WI38 (cell line): ENCODE data around the gene MAN1A1.

Experiments
- H3K4me3 ChIP-seq: 2 replicates; pipeline ENCODE4 v1.5.1; 2011; ENCODE audit warnings: low read depth, mild to moderate bottlenecking, control low read depth, low read length
- TF ChIP-seq, protein P1 (sequence below): IDR thresholded peaks from 2 replicates; pipeline ENCODE4 v1.5.1; 2012; ENCODE audit warnings: low read depth, mild to moderate bottlenecking, control low read depth, low read length

MAN1A1 gene

GRCh38 chr6:119256978-119257462 lies 92.5 kb downstream of the MAN1A1 start:
- H3K4me3 ChIP-seq = no peak overlapping the region
- TF ChIP-seq, protein P1, sequence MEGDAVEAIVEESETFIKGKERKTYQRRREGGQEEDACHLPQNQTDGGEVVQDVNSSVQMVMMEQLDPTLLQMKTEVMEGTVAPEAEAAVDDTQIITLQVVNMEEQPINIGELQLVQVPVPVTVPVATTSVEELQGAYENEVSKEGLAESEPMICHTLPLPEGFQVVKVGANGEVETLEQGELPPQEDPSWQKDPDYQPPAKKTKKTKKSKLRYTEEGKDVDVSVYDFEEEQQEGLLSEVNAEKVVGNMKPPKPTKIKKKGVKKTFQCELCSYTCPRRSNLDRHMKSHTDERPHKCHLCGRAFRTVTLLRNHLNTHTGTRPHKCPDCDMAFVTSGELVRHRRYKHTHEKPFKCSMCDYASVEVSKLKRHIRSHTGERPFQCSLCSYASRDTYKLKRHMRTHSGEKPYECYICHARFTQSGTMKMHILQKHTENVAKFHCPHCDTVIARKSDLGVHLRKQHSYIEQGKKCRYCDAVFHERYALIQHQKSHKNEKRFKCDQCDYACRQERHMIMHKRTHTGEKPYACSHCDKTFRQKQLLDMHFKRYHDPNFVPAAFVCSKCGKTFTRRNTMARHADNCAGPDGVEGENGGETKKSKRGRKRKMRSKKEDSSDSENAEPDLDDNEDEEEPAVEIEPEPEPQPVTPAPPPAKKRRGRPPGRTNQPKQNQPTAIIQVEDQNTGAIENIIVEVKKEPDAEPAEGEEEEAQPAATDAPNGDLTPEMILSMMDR = no peak

DNA sequence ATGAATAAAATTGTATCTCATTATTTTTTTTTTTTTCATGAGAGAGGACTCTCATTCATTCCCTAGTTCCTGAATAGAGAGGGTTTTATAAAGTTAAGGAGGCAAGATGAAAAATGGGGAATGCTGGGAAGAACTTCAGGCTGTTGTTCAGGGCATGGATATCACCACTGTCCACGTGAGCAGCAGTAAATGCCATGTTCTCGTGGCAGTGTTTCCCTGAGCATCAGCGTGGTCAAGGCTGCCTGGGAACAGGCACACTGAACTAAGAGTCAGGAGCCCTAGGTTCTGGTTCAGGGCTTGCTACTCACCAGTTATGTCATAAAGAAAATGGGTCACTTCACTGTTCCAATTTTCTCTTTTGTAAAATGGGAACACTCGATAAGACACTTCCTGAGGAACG lies 93.2 kb downstream of the MAN1A1 start:
- H3K4me3 ChIP-seq = no peak overlapping the region
- TF ChIP-seq, protein P1 = no peak

GRCh38 chr6:119255492-119255891 lies 94.1 kb downstream of the MAN1A1 start:
- TF ChIP-seq, protein P1 = no peak
- no peak overlapping the region for H3K4me3 ChIP-seq

GRCh38 chr6:119250036-119250435 lies 99.5 kb downstream of the MAN1A1 start:
- TF ChIP-seq, protein P1 = no peak
- H3K4me3 ChIP-seq = no peak overlapping the region

DNA sequence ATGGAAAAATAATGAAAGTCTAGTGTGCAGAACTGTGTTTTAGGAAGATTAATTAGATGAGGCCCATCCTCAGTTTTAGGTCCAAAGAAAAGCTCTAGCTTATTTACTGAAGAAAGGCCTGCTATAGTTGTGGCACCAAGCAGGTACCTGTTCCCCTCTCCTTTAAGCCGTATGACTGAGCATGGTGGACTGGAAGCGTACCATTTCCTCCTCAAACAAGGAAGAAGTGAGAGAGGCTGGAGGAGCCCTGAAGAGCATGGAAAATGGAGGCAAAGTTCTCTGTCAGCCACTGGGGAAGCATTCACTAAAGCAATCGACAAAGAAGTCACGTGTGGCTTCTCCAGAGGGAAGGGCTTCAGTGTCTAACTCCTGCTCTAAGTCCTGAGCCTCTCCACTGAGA lies 100.2 kb downstream of the MAN1A1 start:
- TF ChIP-seq, protein P1 = no peak

DNA sequence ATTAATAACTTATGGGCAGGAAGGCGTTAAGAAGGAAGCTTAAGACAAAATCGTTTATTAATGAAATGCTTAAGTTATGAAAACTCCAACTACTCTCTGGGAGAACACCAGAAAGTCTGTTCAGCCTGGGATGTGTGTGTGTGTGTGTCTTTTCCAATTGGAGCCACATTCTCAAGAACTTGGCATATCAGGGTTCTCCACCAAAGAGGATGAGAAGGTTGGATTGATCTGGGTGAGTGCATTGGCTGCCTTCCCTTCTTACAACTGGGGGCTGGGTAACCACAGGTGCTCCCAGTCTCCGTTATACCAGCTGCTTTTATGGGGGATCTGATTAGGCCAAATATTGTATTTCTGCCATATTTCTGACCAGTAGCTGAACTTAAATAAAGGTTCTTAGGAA lies 102.1 kb downstream of the MAN1A1 start:
- TF ChIP-seq, protein P1 = no peak

More for the DNA sequence above, 100.2 kb downstream of the MAN1A1 start:
- H3K4me3 ChIP-seq = no peak overlapping the region

GRCh38 chr6:119243657-119244056 lies 105.9 kb downstream of the MAN1A1 start:
- TF ChIP-seq, protein P1 = no peak
- H3K4me3 ChIP-seq = no peak overlapping the region

More for the DNA sequence above, 102.1 kb downstream of the MAN1A1 start:
- H3K4me3 ChIP-seq = no peak overlapping the region
